Small intestine (tissue), 7 donors: ENCODE measurements around the gene KMT2C. TPM values are rescaled to one million over a fixed set of nuclear protein-coding genes. Genes with fewer than 3 reads are reported as not detected.

ENCODE experiments used
- DNase-seq, 2 donors: peaks; one replicate each; pipeline versions ENCODE4 v3.0.0 to v3.0.0-alpha.2; 2013
- FAIRE-seq: peaks from 2 replicates; lab custom pipeline; 2012; peaks lifted over from hg19 to GRCh38; lab: Jason Lieb, UNC
- H3K27ac ChIP-seq, 3 donors: one replicate each; pipeline ENCODE4 v1.5.1; 2013; ENCODE audit warnings: low read length in 2 of 3, mild to moderate bottlenecking in 2 of 3, control low read depth in 1 of 3, inconsistent platforms in 1 of 3, low read depth in 1 of 3, moderate library complexity in 1 of 3
- H3K27me3 ChIP-seq, 3 donors: one replicate each; pipeline ENCODE4 v1.6.1; 2013; ENCODE audit warnings: low read length in 3 of 3, inconsistent platforms in 1 of 3; ENCODE audit not compliant: control insufficient read depth in 3 of 3, insufficient read depth in 3 of 3
- H3K36me3 ChIP-seq, 3 donors: one replicate each; pipeline ENCODE4 v1.6.1; 2013; ENCODE audit warnings: low read length in 3 of 3, inconsistent platforms in 1 of 3, low read depth in 1 of 3, mild to moderate bottlenecking in 1 of 3, moderate library complexity in 1 of 3; ENCODE audit not compliant: control insufficient read depth in 3 of 3, insufficient read depth in 2 of 3
- H3K4me1 ChIP-seq, 3 donors: one replicate each; pipeline ENCODE4 v1.6.1; 2013; ENCODE audit warnings: low read length in 2 of 3, inconsistent platforms in 1 of 3, low read depth in 1 of 3, mild to moderate bottlenecking in 1 of 3, moderate library complexity in 1 of 3; ENCODE audit not compliant: control insufficient read depth in 3 of 3, insufficient read depth in 2 of 3
- H3K4me3 ChIP-seq, 3 donors: one replicate each; pipeline ENCODE4 v1.5.1; 2013; ENCODE audit warnings: low read length in 3 of 3, control low read depth in 1 of 3, inconsistent platforms in 1 of 3, low read depth in 1 of 3, mild to moderate bottlenecking in 1 of 3, moderate library complexity in 1 of 3
- H3K9me3 ChIP-seq, 2 donors: one replicate each; pipeline ENCODE4 v1.6.1; 2013; ENCODE audit warnings: low read depth in 1 of 2, low read length in 1 of 2; ENCODE audit not compliant: control insufficient read depth in 2 of 2, insufficient read depth in 1 of 2
- WGBS, 3 donors: extraction: QIAGEN DNeasy Blood & Tissue Kit; methylation state at CpG; one replicate each; pipeline ENCODE4 v1.1.7; 2013; 5-methylcytosine and 5-hydroxymethylcytosine counted together
- polyA plus RNA-seq, 4 donors: library from polyadenylated mRNA; stranded (reverse) in 3 of 4; unstranded in 1 of 4; fragments of 200-250 nt in 3 of 4; fragments of 120-200 nt in 1 of 4; gene quantifications; one replicate each; pipeline versions ENCODE4 v1.2.1 to v1.2.3, GENCODE V29; 2013
- donor health status: healthy with polysubstance abuse.
- donor health status: control.
- donor health status: control.
- donor health status: Bipolar disorder and iron deficiency.
- donor health status: healthy.

The KMT2C gene
- polyA plus RNA-seq, 4 donors, result 5.7 to 34.8 (median 8.6) TPM

DNA sequence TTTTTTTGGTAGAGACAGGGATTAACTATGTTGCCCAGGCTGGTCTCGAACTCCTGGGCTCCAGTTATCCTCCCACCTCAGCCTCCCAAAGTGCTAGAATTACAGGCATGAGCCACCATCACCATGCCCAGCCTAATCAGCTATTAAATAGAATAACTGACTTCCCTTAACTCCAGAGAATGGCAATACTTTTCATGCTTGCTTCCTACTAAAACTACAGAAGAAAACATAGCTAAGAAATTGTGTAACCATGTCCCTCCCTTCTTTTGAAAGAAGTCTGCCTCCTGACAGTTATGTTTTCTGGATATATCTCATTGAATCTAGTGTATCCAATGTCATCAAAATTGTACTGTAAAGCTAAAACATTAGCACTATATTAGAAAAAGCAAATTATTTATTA is 95.6 kb downstream of the KMT2C start:
- no peak overlapping the region for H3K4me3 ChIP-seq
- H3K27ac ChIP-seq, result no peak overlapping the region
- no peaks in the 10 kb centered on the region for H3K27me3 ChIP-seq
- WGBS, 3 donors, result 88 to 93% (median 89%) methylated on average over 1 of the region's 1 CpG
- H3K36me3 ChIP-seq, result peaks cover 0 to 2% (median 0%) of the 10 kb centered on the region in 3 donors
- FAIRE-seq, result no peak
- H3K4me1 ChIP-seq, result peaks cover 0 to 3% (median 0%) of the 10 kb centered on the region in 3 donors
- DNase-seq, result no peak
- no peaks in the 10 kb centered on the region for H3K9me3 ChIP-seq

DNA sequence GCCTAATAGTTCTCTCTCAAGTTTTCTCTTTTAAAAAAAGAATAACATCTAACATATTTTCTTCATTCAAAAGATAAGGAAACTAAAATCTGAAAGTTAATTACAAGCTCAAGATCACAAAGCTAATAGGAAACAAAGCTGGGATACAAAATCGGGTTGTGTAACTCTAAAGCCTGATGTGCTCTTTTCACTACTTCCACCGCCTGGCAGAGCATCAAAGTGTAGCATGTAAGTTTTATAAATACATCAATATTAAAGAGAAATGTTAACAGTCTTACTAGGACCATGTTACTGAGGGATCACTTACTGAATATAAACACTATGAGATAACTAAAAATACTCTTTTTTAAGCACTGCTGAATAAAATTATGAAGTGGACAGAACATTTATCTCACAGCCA is 97.2 kb downstream of the KMT2C start:
- H3K36me3 ChIP-seq, result no peaks in the 10 kb centered on the region
- H3K4me1 ChIP-seq, result peaks cover 0 to 3% (median 0%) of the 10 kb centered on the region in 3 donors
- H3K27me3 ChIP-seq, result no peaks in the 10 kb centered on the region
- no peak for FAIRE-seq
- no peak for DNase-seq
- no peak overlapping the region for H3K27ac ChIP-seq
- H3K9me3 ChIP-seq, result no peaks in the 10 kb centered on the region
- no peak overlapping the region for H3K4me3 ChIP-seq
- WGBS, 3 donors, result 62 to 74% (median 65%) methylated on average over 2 of the region's 2 CpGs

- H3K36me3 ChIP-seq, result no peaks in the 10 kb centered on the region
Measured at GRCh38 chr7:152336754-152337368, 98.9 kb downstream of the KMT2C start.

DNA sequence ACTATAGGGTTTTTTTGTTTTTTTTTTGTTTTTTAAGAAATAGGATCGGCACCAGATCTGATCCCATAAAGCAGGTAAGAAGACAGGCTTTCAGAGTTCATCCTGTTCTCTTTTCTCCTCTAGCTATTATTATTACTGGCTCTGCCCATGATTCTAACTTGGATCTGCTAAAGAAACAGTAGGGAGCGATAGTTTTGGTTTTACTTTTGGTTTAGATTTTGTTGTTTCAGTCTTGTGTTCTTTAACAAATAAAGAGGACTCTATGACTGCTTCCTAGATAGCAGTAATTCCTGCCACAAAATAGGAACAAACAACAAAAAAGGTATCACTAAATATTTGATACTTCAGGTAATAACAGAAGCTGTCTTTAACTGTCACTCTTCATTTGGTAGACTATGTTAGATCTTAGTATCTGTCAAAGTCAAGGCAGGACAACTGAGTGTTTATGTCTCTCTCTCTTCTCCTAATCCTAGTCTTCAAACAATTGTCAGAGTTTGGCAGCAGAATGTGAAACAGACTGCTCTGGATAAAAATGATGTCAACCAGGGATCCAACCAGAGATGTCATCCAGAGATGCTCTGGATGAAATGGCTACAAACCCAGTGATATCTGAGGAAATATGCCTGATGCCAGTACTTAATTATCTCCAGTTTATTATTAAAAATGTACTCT is 99.8 kb downstream of the KMT2C start:
- H3K27ac ChIP-seq, result peak overlapping the region in 2 of 3 donors; percentile 52 to 82

More at GRCh38 chr7:152336754-152337368, 98.9 kb downstream of the KMT2C start:
- 20 to 41% (median 33%) methylated on average over 4 of the region's 4 CpGs for WGBS, 3 donors
- DNase-seq (peak; percentile 37 to 57), FAIRE-seq (no peak)
- no peak overlapping the region for H3K4me3 ChIP-seq
- H3K27me3 ChIP-seq, result no peaks in the 10 kb centered on the region
- no peaks in the 10 kb centered on the region for H3K9me3 ChIP-seq
- no peak overlapping the region for H3K27ac ChIP-seq
- H3K4me1 ChIP-seq, result peaks cover 0 to 5% (median 0%) of the 10 kb centered on the region in 3 donors

GRCh38 chr7:152333134-152333533 is 102.7 kb downstream of the KMT2C start:
- WGBS, 3 donors, result 92 to 100% (median 93%) methylated on average over 2 of the region's 2 CpGs
- FAIRE-seq (no peak), DNase-seq (no peak)
- Histone ChIP-seq H3K36me3 (peaks cover 1 to 16% (median 5%) of the 10 kb centered on the region in 3 donors), H3K9me3 (no peaks in the 10 kb centered on the region), H3K27me3 (no peaks in the 10 kb centered on the region), H3K4me1 (peaks cover 0 to 5% (median 0%) of the 10 kb centered on the region in 3 donors), H3K4me3 (no peak overlapping the region), H3K27ac (no peak overlapping the region)

More for the DNA sequence above, 99.8 kb downstream of the KMT2C start:
- WGBS, 3 donors, result 10 to 23% (median 11%) methylated on average over 2 of the region's 2 CpGs
- peaks cover 0 to 4% (median 0%) of the 10 kb centered on the region in 3 donors for H3K36me3 ChIP-seq
- no peaks in the 10 kb centered on the region for H3K27me3 ChIP-seq
- H3K4me3 ChIP-seq, result no peak overlapping the region
- H3K4me1 ChIP-seq, result peaks cover 0 to 5% (median 0%) of the 10 kb centered on the region in 3 donors
- FAIRE-seq, result no peak
- peak in 1 of 2 donors; percentile 41 for DNase-seq
- H3K9me3 ChIP-seq, result no peaks in the 10 kb centered on the region

GRCh38 chr7:152330827-152331226 is 105.0 kb downstream of the KMT2C start:
- peaks cover 2 to 19% (median 6%) of the 10 kb centered on the region in 3 donors for H3K36me3 ChIP-seq
- no peak overlapping the region for H3K4me3 ChIP-seq
- WGBS, 3 donors, result 95 to 97% (median 96%) methylated on average over 2 of the region's 2 CpGs
- FAIRE-seq, result no peak
- no peak overlapping the region for H3K27ac ChIP-seq
- no peaks in the 10 kb centered on the region for H3K27me3 ChIP-seq
- DNase-seq, result no peak
- H3K4me1 ChIP-seq, result peaks cover 0 to 5% (median 0%) of the 10 kb centered on the region in 3 donors
- no peaks in the 10 kb centered on the region for H3K9me3 ChIP-seq

DNA sequence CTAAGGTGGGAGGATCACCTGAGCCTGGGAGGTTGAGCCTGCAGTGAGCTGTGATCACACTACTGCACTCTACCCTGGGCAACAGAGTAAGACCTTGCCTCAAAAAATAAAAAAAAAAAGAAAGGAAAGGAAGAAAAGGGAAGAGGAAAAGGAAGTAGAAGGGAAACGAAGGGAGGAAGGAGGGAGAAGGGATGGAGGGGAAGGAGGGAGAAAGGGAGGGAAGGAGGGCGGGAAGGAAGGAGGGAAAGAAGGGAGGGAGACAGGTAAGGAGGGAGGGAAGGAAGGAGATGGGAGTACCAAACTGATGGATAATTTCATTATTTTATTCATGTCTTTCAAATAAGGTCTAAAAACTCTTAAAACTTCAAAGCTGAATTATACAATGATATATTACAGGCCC is 106.3 kb downstream of the KMT2C start:
- 83 to 90% (median 89%) methylated on average over 2 of the region's 2 CpGs for WGBS, 3 donors
- no peak for FAIRE-seq
- Histone ChIP-seq H3K9me3 (no peaks in the 10 kb centered on the region), H3K36me3 (peaks cover 2 to 24% (median 6%) of the 10 kb centered on the region in 3 donors), H3K27ac (no peak overlapping the region), H3K4me3 (no peak overlapping the region), H3K4me1 (peaks cover 0 to 2% (median 0%) of the 10 kb centered on the region in 3 donors), H3K27me3 (no peaks in the 10 kb centered on the region)
- DNase-seq, result no peak

- Histone ChIP-seq H3K27me3 (no peaks in the 10 kb centered on the region), H3K27ac (no peak overlapping the region), H3K9me3 (no peaks in the 10 kb centered on the region), H3K36me3 (peaks cover 3 to 26% (median 6%) of the 10 kb centered on the region in 3 donors), H3K4me1 (peaks cover 0 to 2% (median 0%) of the 10 kb centered on the region in 3 donors), H3K4me3 (no peak overlapping the region)
- DNase-seq (no peak), FAIRE-seq (no peak)
- 95 to 100% (median 100%) methylated on average over 1 of the region's 1 CpG for WGBS, 3 donors
Measured at GRCh38 chr7:152328234-152328633, 107.6 kb downstream of the KMT2C start.
